ENCODE measurements around the gene ST6GAL1. TPM values are rescaled to one million over a fixed set of nuclear protein-coding genes. Genes with fewer than 3 reads are reported as not detected.
"Not testable (repeated sequence)": the region's sequence is repeated elsewhere in the genome, so short reads cannot be mapped to it uniquely, and the experiment has no call there.

ST6GAL1 gene
- total RNA-seq, result 100 to 1,000 TPM in 2 of 6 donors, 10 to 100 TPM in 4; 72.6 to 141 (median 93.3) TPM

- peak within 1 kb of the TSS; percentile 78 to 100 (median 96) for H3K4me3 ChIP-seq
- H3K36me3 ChIP-seq, result peaks cover 0 to 9% (median 1%) of the 10 kb centered on the region in 4 donors
- WGBS, 2 donors, result 1 to 3% methylated on average over 32 to 38 of the region's 38 CpGs
- TF ChIP-seq POLR2A (IDR thresholded peaks at IDR 0.05) (peak in 2 of 4 donors; percentile 29 to 59), EP300 (IDR thresholded peaks at IDR 0.05) (no peak), POLR2AphosphoS5 (IDR thresholded peaks at IDR 0.05) (peak; percentile 42 to 52)
- TF ChIP-seq, protein P1, sequence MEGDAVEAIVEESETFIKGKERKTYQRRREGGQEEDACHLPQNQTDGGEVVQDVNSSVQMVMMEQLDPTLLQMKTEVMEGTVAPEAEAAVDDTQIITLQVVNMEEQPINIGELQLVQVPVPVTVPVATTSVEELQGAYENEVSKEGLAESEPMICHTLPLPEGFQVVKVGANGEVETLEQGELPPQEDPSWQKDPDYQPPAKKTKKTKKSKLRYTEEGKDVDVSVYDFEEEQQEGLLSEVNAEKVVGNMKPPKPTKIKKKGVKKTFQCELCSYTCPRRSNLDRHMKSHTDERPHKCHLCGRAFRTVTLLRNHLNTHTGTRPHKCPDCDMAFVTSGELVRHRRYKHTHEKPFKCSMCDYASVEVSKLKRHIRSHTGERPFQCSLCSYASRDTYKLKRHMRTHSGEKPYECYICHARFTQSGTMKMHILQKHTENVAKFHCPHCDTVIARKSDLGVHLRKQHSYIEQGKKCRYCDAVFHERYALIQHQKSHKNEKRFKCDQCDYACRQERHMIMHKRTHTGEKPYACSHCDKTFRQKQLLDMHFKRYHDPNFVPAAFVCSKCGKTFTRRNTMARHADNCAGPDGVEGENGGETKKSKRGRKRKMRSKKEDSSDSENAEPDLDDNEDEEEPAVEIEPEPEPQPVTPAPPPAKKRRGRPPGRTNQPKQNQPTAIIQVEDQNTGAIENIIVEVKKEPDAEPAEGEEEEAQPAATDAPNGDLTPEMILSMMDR (IDR thresholded peaks at IDR 0.05), result peak; percentile 31 to 78 (median 53)
- no peaks in the 10 kb centered on the region for H3K9me3 ChIP-seq
- ATAC-seq (ENCODE audit: low FRiP score in 2 of 2), result peak; percentile 69 to 89
- H3K27ac ChIP-seq, result peak within 1 kb of the TSS; percentile 78 to 91 (median 86)
- H3K27me3 ChIP-seq, result no peaks in the 10 kb centered on the region
- H3K4me1 ChIP-seq, result peaks cover 21 to 49% (median 28%) of the 10 kb centered on the region in 4 donors
- DNase-seq, result peak; percentile 86 to 92
Measured at GRCh38 chr3:186930143-186930640, at the start of gene ST6GAL1. Gene ST6GAL1 (plus strand): TSS chr3:186930526. CDS start chr3:187042704, 112,178 bp downstream.

GRCh38 chr3:186882150-186882524 is 48.2 kb upstream of the ST6GAL1 start:
- WGBS, 2 donors, result 54 to 61% methylated on average over 4 of the region's 4 CpGs
- Histone ChIP-seq H3K27me3 (no peaks in the 10 kb centered on the region), H3K4me3 (no peak overlapping the region), H3K4me1 (no peaks in the 10 kb centered on the region), H3K36me3 (no peaks in the 10 kb centered on the region), H3K9me3 (no peaks in the 10 kb centered on the region), H3K27ac (no peak overlapping the region)
- ATAC-seq (ENCODE audit: low FRiP score in 2 of 2) (no peak), DNase-seq (no peak)
- TF ChIP-seq POLR2A (IDR thresholded peaks at IDR 0.05) (no peak), EP300 (IDR thresholded peaks at IDR 0.05) (no peak), POLR2AphosphoS5 (IDR thresholded peaks at IDR 0.05) (no peak)
- TF ChIP-seq, protein P1 (IDR thresholded peaks at IDR 0.05), result no peak

DNA sequence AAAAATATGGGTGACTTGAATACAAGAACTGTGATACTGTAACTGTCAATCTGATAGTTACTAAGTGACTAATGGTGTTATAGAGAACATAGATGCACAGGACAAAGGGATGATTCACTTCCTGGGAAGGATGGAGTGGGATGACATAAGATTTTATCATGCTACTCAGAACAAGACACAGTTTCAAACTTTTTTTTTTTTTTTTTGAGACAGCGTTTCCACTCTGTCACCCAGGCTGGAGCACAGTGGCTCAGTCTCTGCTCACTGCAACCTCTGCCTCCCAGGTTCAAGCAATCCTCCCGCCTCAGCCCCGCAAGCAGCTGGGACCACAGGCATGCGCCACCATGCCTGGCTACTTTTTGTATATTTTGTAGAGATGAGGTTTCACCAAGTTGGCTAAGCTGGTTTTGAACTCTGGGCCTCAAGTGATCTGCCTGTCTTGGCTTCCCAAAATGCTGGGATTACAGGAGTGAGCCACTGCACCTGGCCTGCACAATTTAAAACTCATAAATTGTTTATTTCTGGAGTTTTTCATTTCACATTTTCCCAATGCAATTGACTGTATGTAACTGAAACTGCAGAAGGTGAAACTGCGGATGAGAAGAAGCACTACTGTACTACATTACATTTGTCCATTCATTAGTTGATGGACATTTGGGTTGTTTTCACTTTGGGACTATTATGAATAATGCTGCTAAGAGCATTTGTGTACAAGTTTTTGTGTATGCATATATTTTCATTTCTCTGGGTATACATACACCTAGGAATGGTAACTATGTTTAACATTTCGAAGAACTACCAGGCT is 47.2 kb upstream of the ST6GAL1 start:
- WGBS, 2 donors, result 88 to 89% methylated on average over 6 of the region's 6 CpGs
- peak in 1 of 2 donors; percentile 36 for ATAC-seq (ENCODE audit: low FRiP score in 2 of 2)

DNA sequence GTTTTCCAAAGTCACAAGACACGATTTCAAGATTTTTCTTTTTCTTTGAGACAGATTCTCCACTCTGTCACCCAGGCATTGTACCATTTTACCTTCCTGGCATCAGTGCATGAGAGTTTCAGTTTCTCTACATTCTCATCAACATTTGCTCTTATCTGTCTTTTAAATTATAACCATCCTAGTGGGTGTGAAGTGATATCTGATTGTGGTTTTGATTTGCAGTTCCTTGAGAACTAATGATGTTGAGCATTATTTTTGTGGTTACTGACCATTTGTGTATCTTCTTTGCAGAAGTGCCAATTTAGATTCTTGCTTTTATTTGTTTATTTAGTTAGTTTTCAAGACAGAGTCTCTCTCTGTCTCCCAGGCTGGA is 46.7 kb upstream of the ST6GAL1 start:
- DNase-seq (no peak), ATAC-seq (ENCODE audit: low FRiP score in 2 of 2) (no peak)
- H3K36me3 ChIP-seq, result no peaks in the 10 kb centered on the region
- H3K27ac ChIP-seq, result no peak overlapping the region
- peaks cover 0 to 3% (median 1%) of the 10 kb centered on the region in 4 donors for H3K4me1 ChIP-seq
- TF ChIP-seq EP300 (IDR thresholded peaks at IDR 0.05) (no peak), POLR2A (IDR thresholded peaks at IDR 0.05) (no peak), POLR2AphosphoS5 (IDR thresholded peaks at IDR 0.05) (no peak)
- TF ChIP-seq, protein P1 (IDR thresholded peaks at IDR 0.05), result no peak
- WGBS, 2 donors, result 90 to 92% methylated on average over 1 of the region's 1 CpG
- H3K4me3 ChIP-seq, result no peak overlapping the region
- no peaks in the 10 kb centered on the region for H3K27me3 ChIP-seq
- H3K9me3 ChIP-seq, result no peaks in the 10 kb centered on the region

More for the DNA sequence above, 47.2 kb upstream of the ST6GAL1 start:
- Histone ChIP-seq H3K4me1 (no peaks in the 10 kb centered on the region), H3K27me3 (no peaks in the 10 kb centered on the region), H3K36me3 (no peaks in the 10 kb centered on the region), H3K9me3 (no peaks in the 10 kb centered on the region), H3K27ac (no peak overlapping the region), H3K4me3 (no peak overlapping the region)
- TF ChIP-seq, protein P1 (IDR thresholded peaks at IDR 0.05), result no peak
- no peak for TF ChIP-seq EP300 (IDR thresholded peaks at IDR 0.05)
- TF ChIP-seq POLR2A (IDR thresholded peaks at IDR 0.05), result no peak
- TF ChIP-seq POLR2AphosphoS5 (IDR thresholded peaks at IDR 0.05), result no peak
- no peak for DNase-seq

DNA sequence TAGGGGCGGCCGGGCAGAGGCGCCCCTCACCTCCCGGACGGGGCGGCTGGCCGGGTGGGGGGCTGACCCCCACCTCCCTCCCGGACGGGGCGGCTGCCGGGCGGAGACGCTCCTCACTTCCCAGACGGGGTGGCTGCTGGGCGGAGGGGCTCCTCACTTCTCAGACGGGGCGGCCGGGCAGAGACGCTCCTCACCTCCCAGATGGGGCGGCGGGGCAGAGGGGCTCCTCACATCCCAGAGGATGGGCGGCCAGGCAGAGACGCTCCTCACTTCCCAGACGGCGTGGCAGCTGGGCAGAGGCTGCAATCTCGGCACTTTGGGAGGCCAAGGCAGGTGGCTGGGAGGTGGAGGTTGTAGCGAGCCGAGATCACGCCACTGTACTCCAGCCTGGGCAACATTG is 45.5 kb upstream of the ST6GAL1 start:
- not testable (repeated sequence) for H3K4me1 ChIP-seq; H3K4me3 ChIP-seq; H3K36me3 ChIP-seq; H3K9me3 ChIP-seq; DNase-seq; H3K27me3 ChIP-seq; H3K27ac ChIP-seq; ATAC-seq (ENCODE audit: low FRiP score in 2 of 2)
- 92 to 98% methylated on average over 14 to 21 of the region's 29 CpGs for WGBS, 2 donors

Measured in upper lobe of left lung (tissue), 6 donors.